LNCaP clone FGC (cell line): ENCODE results near the gene PALM3.

Experiments
- DNase-seq: peaks from one replicate; pipeline ENCODE4 v3.0.0-alpha.2; 2011; ENCODE audit warnings: low read depth
- H3K4me3 ChIP-seq: 2 replicates; pipeline ENCODE4 v1.5.1; 2011; ENCODE audit warnings: mild to moderate bottlenecking, low read depth, low read length, control low read depth
- CTCF ChIP-seq: IDR thresholded peaks from 2 replicates; pipeline ENCODE4 v1.5.1; 2012; ENCODE audit warnings: mild to moderate bottlenecking; ENCODE audit not compliant: control insufficient read depth, insufficient read depth; ENCODE audit errors: extremely low read depth

The PALM3 gene

GRCh38 chr19:14061751-14062557 lies at the start of gene PALM3:
Gene PALM3 (minus strand): TSS chr19:14062076. CDS start chr19:14061980, 96 bp downstream.
- no peak for TF ChIP-seq CTCF

GRCh38 chr19:14111486-14111885 lies 49.6 kb upstream of the PALM3 start:
- no peak overlapping the region for H3K4me3 ChIP-seq
- TF ChIP-seq CTCF, result no peak
- no peak for DNase-seq

More at GRCh38 chr19:14061751-14062557, at the start of gene PALM3:
- no peak for DNase-seq
- no peak within 1 kb of the TSS for H3K4me3 ChIP-seq

GRCh38 chr19:14110650-14111049 lies 48.8 kb upstream of the PALM3 start:
- no peak for TF ChIP-seq CTCF
- no peak overlapping the region for H3K4me3 ChIP-seq

GRCh38 chr19:14107581-14108461 lies 45.9 kb upstream of the PALM3 start:
- no peak for DNase-seq
- H3K4me3 ChIP-seq, result no peak overlapping the region
- TF ChIP-seq CTCF, result no peak

More at GRCh38 chr19:14110650-14111049, 48.8 kb upstream of the PALM3 start:
- DNase-seq, result no peak

- TF ChIP-seq CTCF, result no peak
- no peak for DNase-seq
- no peak overlapping the region for H3K4me3 ChIP-seq
Observed at GRCh38 chr19:14106840-14107239, 45.0 kb upstream of the PALM3 start.

GRCh38 chr19:14105680-14106079 lies 43.8 kb upstream of the PALM3 start:
- DNase-seq, result no peak
- no peak for TF ChIP-seq CTCF
- no peak overlapping the region for H3K4me3 ChIP-seq
